DMS53 treated with DMSO at 0.1 percent for 48 hours (cell line): ENCODE measurements around the gene HOPX.
"Not testable (repeated sequence)": the region's sequence is repeated elsewhere in the genome, so short reads cannot be mapped to it uniquely, and the experiment has no call there.

Experiments used
- DNase-seq: peaks from one replicate; lab custom pipeline; 2025; ENCODE audit not compliant: unreplicated experiment; lab: John Stamatoyannopoulos, UW

The HOPX gene

DNA sequence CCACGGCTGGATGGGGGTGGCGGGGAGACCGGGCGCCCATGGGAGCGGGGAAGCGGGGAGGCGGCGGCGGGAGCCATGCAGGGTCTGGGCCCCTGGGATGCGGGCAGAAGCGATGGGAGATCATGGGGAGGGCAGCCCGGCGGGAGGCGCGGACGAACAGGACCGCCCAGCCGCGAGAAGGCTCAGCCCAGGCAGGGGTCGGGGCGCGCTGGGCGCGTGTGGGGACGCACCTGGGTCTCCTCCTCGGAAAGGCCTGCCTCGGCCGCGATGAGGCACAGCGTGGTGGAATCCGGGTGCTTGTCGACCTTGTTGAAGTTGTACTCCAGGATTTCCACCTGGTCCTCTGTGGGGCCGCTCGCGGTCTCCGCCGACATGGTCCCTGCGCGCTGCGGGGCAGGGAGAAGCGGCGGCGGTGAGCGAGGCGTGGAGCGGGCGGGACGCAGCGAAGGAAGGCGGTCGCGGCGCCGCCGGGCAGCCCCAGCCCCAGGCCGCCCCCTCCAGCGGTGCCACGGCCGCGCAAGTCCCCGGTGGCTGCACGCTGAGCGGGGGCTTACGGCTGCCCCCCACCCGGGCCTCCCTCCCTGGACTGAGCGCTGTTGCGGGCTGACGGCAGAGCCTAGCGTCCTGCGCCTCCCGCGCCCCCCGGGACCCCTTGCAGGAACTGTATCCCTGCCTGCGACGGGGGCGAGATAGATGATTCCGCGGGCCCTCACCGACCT, 25.3 kb downstream of the HOPX start:
- no peak for DNase-seq

DNA sequence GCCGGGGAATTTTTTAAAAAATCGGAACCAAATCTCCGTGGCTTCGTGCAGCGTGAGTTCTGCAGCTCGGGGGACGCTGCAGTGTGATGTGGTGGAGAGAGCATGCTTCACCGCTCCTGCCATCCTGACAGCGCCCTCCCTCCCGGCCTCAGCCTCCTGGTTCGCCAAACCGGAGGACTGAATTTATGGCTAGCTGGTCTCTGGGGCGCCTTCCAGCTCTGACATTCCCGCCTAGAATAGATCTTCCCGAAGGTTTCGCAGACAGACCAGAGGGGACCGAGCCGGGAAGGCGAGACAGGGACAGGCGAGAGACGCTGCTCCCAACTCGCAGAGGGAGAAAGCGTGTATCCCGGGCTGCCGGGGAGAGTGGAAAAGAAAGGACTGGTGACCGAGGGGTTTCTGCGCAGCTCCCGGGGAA, 25.9 kb downstream of the HOPX start:
- no peak for DNase-seq

DNA sequence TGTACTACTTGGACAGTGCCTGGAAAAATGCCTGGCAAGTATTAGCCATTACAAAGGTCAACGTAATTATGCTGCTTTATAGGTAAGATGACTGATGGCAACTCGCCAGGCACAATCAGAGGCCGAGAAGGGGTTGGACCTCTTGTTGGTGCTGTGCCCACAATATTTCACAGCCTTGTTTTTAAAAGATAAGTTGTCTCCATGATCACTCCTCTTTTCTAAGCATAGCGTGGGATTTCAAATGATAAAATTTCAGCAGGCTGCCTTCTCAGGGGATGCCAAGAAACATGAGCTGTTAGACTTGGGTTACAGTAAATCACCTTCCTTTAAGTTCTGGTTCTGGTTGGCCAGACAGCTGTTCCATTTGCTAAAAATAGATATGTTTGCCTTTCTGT, 26.9 kb downstream of the HOPX start:
- DNase-seq = no peak

DNA sequence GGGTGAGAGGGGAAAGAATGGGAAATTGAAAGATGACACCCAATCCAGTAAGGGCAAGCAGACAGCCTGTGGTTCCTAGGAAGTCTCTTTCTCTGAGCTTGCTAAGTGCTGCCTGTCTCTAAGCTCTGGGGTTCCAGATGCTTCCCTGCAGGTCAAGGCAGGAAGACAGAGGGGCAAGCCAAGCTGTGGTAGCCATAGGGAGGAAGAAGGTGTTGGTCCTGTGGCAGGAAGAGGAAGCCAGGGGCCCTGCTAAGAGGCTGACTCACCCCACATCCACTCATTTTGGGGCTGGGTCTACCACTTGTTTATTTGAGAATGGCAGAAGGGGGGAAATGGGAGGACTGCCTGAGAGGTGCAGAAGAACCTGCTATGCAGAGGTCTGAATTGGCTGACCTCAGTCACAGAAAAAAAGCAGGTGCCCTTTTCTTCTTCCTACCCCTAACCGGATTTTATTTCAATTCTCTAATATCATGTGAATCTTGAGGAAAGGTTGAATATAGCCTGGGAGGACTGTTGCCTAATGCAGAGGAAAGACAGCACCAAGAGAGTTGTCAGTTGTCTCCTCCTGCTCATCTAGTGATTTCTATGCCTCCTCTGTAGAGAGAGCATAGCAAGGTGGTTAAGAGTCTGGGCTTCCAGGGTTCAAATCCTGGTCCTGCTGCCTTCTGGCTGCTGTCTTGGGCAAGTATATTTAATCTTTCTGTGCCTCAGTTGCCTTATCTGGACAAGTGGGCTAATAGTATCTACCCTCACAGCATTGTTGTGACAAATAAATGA, 27.4 kb downstream of the HOPX start:
- no peak for DNase-seq

DNA sequence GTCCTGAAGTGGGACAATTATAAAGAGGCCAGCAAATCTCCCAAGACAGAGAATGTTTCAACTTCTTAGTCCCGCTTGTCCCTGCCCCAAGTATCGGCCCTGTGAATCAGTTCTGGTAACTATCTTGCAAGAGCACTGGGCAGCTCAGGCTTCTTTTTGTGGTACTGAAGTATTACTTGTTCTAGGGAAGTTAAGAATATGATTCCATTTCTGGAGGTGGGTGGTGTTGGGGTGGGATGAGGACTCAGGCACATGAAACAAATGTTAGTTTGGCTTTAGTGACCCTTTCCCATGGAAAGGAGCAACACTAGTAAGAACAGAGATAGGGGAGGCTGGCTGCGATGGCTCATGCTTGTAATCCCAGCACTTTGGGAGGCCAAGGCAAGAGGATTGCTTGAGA, 28.9 kb downstream of the HOPX start:
- no peak for DNase-seq

DNA sequence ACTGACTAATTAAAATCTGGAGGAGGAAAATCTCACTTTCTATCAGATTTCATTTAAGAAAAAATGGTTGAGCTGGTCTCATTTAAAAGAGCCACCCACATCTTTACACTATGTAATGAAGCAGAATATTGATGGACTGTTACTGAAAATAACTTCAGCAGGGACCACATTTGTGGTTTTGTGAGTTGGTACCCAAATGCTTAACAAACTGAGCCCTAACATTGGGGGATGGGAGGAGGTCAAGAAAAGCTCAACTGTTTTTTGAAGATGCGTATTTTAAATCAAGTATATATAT, 30.1 kb downstream of the HOPX start:
- DNase-seq = no peak

DNA sequence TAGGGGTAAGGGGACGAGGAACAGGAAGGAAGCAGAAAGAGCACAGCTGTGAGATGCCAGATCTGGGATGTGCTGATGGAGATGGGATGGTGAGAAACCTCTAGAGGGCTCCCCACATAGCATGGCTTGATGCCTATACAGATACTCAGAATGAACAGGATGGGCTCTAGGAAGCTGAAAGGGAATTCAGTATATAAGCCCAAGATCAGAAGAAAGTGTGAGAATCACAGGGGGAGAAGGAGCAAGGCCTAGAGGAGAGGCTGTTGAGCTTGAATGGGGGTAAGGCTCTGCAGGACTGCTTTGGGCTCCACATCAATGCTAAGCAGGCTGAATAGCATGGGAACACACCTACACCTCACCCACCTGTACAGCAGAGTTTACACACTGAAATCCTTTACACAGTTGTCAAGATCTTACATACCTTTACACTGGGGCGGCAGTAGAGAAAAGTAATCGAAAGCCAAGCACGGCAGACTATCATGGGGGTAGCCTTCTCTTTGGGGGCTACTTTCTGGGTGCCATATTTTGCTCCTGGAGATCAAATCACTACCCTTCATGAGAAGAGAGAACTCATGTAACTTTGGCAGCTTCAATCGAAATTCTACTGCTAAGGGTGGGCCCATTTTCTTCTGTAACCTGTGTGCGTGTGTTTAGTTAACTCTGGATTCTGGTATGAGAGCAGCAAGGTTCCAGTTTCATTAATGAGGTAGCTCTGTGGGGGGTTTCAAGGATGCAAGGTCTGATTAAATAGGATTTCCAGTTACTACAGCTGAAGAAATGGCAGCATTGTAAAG, 30.6 kb downstream of the HOPX start:
- DNase-seq = no peak

DNA sequence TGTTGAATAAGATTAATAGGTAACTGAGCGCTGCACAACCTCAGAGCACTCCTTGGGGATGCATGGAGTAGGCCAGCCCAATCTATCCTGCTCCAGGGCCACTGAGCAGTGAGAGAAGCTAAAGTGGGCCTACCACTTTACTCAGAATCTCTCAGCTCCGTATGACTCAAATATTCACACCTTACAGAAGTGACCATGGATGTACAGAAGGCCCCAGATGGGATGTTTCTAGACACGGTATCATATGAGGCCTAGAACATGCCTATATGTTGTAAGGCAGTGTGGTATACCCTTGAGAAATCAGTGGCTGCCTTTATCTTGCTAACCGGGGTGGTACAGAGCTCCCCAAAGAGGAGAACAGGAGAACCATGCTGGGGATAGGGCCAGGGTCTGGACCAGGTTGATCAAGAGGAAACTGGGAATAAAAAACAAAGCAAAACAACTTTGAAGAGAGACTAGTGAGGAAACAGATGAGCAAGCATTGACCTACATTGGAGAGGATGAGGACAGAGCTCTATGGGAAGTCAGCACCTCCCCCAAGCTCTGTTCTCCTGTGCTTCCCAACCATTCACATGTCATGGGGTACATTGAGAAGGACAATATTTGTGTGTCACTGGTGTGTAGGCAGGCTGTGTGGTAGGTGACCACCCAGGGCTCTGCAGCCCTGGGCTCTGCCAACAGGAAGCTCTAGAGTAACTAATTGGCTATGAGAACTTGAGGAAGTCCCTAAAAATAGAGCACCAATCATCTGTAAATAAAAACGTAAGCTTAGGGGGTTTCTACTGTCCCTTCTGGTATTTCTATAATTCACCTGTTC, 31.4 kb downstream of the HOPX start:
- DNase-seq = no peak

DNA sequence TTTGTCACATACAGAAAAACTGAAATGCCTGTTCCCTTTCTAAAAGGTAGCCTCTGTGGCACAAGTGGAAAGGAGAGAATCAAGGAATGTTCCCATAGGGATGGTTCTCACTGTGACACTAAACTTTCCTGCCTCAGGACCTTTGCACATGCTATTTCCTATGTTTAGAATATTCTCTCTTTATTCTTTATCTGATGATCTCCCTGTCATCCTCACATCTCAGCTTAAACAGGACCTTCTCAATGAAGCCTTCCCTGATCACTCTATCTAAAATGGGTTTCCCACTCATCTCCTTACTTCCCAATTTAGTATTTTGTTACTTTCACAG, 32.3 kb downstream of the HOPX start:
- DNase-seq = no peak

DNA sequence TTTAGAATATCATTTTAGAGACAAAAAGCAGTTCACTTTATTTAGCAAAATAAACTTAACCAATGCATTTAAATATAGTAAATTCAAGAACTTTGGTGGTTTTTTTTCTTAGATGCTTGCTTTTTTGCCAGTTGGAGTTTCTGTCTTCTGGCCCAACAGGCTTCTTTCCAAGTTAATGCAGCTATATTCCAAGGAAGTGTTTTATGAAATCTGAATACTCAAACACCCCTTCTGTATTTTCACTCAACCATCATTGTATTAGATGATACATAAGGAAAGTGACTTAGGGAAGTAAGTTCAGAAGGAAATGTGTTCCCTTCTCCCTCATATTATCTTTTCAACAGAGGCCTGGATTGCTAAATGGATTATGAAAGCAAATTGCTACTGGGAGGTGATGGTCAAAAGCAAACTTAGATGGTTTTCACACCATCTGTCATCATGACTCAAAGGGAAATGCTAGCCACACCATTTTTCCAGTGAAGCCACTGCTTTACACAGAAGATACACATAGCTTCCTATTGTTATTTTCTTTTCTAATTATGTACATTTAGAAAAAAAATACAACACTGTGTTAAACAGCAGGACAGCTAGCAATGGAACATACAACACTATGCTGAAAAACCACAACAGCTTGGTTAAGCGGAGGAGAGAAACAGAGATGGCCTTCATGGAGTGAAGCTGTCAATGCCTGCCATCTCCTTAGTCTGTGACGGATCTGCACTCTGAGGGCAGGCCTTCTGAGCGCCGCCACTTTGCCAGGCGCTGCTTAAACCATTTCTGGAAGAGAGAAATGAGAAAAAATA, 32.9 kb downstream of the HOPX start:
- no peak for DNase-seq

DNA sequence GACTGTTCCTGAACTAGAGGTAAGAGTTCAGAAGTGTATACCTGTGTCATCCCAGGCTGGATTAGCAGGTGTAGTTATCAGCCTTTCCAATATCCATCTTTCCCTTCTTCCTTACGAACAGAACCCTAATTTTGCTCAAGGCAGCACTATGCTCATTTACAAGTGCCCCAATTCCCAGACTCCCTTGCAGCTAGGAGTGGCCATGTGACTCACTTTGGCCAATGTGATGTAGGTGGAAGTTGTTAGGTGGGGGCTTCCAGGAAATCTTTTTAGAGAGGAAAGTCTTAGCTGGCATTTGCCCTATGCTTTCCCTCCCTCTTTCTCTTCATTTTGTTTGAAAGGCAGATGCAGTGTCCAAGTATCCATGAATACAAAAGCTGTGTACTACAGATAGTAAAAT, 34.8 kb downstream of the HOPX start:
- no peak for DNase-seq

DNA sequence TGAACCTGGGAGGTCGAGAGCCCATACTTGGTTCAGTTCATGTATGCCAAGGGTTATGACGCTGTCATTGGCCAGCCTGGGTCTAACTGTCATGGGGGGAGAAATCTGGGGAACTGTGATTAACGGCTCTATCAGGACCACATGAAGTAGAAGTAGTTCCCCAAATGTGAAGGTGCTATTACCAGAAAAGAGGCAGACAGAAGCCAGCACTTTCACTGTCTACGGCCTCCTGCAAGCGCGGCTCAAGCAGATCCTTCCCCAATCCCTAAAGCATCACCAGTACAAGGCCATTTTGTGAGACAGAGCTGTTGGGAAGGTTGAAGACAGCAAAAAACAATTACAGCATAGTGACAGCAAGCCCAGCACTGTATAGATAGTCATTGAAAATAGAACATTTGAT, 37.5 kb downstream of the HOPX start:
- DNase-seq = no peak

DNA sequence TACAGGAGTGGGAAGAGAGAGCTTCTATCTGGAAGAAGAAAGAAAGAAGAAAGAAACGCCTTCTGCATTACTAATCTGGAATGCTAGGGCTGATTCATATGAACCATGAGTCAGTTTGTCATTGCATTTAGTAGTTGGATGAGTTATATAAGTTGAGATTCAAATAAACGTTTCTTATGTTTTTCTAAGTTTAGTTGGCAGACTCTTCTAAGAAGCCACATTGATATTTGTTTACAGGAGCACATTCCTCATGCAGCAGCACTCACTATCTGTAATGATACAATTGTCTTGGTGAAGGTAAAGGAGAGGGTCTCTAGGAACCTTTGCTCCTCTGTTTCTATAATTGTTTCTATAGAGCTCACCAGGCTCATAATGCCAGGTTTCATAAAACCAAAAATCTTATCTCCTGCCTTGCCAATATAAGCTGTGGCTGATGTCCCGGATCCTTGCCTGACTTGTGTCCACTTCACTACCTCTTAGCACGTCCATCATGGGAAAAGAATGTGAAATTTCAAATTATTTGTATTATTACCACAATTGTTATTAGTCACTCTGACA, 39.5 kb downstream of the HOPX start:
- no peak for DNase-seq

DNA sequence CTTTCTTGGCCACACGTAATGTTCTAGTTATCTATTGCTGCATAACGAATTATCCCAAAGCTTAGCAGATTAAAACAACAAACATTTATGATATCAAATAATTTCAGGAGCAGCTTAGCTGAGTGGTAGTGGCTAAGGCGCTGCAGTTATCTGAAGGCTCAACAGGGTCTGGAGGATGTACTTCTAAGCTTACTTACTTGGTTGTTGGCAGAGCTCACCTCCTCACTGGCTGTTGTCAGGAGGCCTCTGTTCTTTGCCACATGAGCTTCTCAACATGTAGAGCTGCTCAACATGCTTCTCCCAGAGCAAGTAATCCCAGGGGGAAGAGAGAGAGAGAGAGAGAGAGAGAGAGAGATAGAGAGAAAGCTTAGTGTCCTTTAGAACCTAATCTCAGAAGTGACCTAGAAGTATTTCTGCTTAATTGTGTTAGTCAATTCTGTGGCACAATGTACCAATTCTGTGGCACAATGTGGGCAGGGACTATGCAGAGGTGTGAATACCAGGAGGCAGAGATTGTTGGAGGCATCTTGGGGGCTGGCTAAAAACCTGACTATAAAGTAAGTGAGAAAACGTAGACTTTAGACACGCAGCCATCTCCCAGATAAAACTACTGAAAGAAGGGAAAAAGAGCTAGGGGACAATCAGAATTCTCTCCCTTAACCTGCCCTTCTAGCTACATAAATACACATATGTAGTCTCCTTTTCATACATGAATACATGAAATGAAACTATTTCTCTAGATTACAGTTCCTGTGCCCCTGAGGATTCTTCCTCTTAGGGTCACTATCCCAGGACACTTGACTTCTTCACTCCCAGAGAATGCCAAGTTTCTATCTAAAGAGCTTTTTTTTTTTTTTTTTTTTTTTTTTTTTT, 40.2 kb downstream of the HOPX start:
- no peak for DNase-seq

DNA sequence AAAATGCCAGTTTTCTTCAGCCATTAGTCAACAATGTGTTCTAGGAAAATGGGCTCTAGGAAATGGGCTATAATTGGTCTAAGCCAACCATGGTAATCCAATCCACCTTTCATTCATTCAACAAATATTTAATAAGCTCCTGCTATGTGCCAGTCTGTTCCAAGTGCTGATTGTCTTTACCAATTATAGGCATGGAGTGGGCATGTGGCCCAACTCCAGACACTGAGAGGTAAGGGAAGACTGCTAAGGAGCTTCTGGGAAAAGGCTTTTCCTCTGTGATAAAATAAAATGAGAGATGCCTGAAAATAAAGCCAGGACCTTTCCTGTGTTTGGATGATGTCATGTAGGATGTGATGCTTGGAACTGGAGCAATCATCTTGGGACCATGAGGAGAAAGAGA, 43.3 kb downstream of the HOPX start:
- no peak for DNase-seq

DNA sequence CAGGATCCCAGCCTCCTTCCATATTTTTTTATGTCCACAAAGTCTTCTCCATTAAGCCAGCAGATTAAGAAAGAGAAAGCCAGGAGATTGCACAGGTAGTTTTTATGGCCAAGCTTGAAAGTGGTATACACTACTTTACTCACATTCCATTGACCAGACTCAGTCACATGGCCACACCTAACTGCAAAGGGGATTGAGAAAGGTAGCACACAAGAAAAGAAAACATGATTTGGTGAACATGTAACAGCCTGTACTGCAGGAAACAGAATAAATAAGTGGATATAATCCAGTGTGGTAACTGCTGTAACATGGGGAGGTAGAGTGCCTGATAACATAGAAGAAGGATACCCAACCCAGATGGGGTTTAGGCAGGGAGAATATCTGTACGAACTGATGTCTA, 43.9 kb downstream of the HOPX start:
- DNase-seq = no peak

DNA sequence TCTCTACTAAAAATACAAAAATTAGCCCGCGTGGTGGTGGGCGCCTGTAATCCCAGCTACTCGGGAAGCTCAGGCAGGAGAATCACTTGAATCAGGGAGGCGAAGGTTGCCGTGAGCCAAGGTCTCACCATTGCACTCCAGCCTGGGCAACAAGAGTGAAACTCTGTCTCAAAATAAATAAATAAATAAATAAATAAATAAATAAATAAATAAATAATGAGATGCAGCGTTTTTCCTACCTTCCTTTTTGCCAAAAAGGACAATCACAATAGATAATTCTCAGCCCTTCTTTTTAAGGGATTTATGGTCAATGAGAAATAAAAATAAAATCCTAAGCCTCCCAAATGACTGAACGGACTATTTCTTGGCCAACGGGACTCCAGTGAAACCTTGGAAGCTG, 46.1 kb downstream of the HOPX start:
- DNase-seq = not testable (repeated sequence)

DNA sequence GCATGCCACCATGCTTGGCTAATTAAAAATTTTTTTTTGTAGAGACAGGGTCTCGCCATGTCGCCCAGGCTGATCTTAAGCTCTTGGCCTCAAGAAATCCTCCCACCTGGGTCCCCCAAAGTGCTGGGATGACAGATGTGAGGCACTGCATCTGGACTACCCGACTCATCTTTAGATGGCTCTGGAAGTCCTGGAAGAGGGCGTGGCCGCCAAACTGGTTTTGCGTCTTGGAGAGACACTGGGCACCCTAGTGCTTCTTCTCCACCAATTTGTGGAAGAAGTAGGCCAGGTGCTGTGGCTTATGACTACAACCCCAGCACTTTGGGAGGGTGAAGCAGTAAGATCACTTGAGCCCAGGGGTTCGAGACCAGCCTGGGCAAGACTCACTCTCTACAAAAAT, 47.6 kb downstream of the HOPX start:
- DNase-seq = no peak

DNA sequence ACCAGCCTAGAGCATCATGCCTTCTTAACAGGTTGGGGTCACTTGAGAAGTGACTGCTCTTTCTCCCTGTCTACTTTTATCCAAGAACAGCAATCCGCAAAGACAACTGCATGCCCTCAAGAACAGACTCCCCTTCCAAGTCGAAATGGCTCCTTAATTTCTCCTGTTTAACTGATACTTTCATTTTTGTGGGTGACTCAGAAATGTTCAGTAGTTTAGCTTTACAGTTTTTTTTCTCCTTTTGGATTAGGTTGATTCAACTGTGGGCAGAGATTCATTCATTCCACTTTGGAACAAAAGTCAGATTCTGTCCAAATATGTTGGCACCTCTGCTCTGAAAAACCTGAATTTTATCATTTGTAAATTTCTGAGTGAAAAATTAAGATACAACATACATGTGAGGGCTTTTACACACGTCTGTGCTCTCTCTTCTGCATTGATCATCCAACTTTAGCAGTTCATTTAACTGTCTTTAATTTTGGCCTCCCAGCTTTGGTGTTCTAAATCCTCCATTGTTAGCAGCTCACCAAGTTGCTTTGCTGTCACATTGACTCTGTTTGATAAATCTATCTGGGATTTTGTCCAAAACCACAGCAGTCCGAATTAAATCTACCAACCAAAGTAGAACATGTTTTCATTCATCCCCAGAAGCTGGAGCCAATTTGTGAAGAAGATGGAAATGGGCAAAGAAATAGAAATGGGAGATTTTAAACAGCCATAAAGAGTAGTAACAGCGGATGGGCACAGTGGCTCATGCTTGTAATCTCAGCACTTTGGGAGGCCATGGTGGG, 50.0 kb downstream of the HOPX start:
- no peak for DNase-seq
